Suprapubic skin (tissue), 4 donors: ENCODE data around the gene TMEM100. TPM values are rescaled to one million over a fixed set of nuclear protein-coding genes. Genes with fewer than 3 reads are reported as not detected.
A peak's percentile ranks its signal among the peaks of the same experiment; 100 is the strongest.

Experiments used
- DNase-seq, 2 donors: peaks; one replicate each; pipeline ENCODE4 v3.0.0-alpha.2; 2019; ENCODE audit warnings: low spot score in 2 of 2
- H3K27ac ChIP-seq: fragments of 200-600 bp; sonication (generic); one replicate; pipeline ENCODE4 v1.5.1; 2019
- H3K27me3 ChIP-seq: fragments of 200-600 bp; sonication (generic); one replicate; pipeline ENCODE4 v1.5.1; 2019
- H3K36me3 ChIP-seq: fragments of 200-600 bp; sonication (generic); one replicate; pipeline ENCODE4 v1.5.1; 2019
- H3K4me1 ChIP-seq: fragments of 200-600 bp; sonication (generic); one replicate; pipeline ENCODE4 v1.5.1; 2019
- H3K4me3 ChIP-seq: fragments of 200-600 bp; sonication (generic); one replicate; pipeline ENCODE4 v1.5.1; 2019; ENCODE audit warnings: mild to moderate bottlenecking
- H3K9me3 ChIP-seq: fragments of 200-600 bp; sonication (generic); one replicate; pipeline ENCODE4 v1.5.1; 2019
- EP300 ChIP-seq: sonication (generic); formaldehyde crosslinking; IDR thresholded peaks from one replicate; pipeline ENCODE4 v1.6.1; 2017; ENCODE audit warnings: antibody characterized with exemption
- POLR2A ChIP-seq, 2 donors: fragments of 450-650 bp; IDR thresholded peaks; one replicate each; pipeline ENCODE4 v1.6.1; 2017; ENCODE audit warnings: antibody characterized with exemption in 2 of 2, mild to moderate bottlenecking in 2 of 2, moderate library complexity in 2 of 2
- POLR2AphosphoS5 ChIP-seq, 3 donors: sonication (generic); formaldehyde crosslinking; IDR thresholded peaks; one replicate each; pipeline ENCODE4 v1.6.1; 2017; ENCODE audit warnings: antibody characterized with exemption in 3 of 3
- WGBS: methylation state at CpG from one replicate; pipeline ENCODE4 v1.1.5; 2018; 5-methylcytosine and 5-hydroxymethylcytosine counted together
- total RNA-seq, 4 donors: library from RNA; depleted of rRNA; stranded (reverse); fragments of >200 nt; gene quantifications; one replicate each; pipeline ENCODE4 v1.1.0, GENCODE V29; 2016
- TF ChIP-seq, protein P1 (sequence below), 2 donors: fragments of 200-600 bp in 1 of 2; fragments of 450-650 bp in 1 of 2; sonication (generic) in 1 of 2; IDR thresholded peaks; one replicate each; pipeline ENCODE4 v1.5.1; 2016 to 2019; ENCODE audit warnings: antibody characterized with exemption in 2 of 2, mild to moderate bottlenecking in 1 of 2, moderate library complexity in 1 of 2

TMEM100 gene
- 1 to 10 TPM; 1.7 to 2.9 (median 2.4) TPM for total RNA-seq

DNA sequence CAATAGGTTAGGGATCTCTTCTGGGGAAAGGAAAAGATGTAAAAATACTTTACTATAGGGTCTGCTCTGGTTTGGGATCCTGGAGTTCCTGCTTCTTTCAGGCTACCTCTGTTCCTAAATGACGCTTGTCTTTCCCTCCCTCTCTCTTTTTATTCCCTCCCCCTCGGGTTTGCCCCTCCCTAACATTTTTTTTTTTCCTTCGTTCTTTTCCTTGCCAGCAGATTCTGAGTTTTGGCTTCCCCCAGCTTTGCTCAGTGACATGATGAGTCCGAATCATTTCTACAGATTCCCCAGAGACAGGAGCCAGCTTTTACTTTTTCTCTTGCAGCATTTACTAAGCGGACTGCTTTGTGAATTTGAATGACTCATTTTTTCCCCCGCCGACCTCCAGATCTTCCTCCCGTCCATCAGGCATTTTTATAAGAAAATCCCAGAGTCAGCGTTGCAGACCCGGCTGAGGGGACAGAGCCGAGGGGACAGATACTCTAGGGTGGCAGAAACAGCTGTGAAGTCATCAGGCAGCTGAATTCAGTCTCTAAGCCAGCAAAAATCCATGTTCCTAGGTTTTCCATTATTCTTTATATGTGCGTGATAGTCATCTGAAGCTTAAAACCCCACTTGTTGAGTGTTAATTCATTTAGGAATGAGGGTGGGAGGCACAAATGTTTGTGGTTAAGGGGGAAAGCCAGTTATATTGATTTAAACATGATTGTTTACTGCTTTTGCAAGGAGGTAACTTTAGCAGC is at the start of gene TMEM100:
Gene TMEM100, minus strand, starts transcription at position 123 of the 746 bp plus-strand sequence. CDS start 1,794 bp downstream, outside the sequence.
- TF ChIP-seq, protein P1, sequence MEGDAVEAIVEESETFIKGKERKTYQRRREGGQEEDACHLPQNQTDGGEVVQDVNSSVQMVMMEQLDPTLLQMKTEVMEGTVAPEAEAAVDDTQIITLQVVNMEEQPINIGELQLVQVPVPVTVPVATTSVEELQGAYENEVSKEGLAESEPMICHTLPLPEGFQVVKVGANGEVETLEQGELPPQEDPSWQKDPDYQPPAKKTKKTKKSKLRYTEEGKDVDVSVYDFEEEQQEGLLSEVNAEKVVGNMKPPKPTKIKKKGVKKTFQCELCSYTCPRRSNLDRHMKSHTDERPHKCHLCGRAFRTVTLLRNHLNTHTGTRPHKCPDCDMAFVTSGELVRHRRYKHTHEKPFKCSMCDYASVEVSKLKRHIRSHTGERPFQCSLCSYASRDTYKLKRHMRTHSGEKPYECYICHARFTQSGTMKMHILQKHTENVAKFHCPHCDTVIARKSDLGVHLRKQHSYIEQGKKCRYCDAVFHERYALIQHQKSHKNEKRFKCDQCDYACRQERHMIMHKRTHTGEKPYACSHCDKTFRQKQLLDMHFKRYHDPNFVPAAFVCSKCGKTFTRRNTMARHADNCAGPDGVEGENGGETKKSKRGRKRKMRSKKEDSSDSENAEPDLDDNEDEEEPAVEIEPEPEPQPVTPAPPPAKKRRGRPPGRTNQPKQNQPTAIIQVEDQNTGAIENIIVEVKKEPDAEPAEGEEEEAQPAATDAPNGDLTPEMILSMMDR (IDR thresholded peaks at IDR 0.05), result no peak
- TF ChIP-seq POLR2AphosphoS5 (IDR thresholded peaks at IDR 0.05) (no peak), EP300 (no peak), POLR2A (IDR thresholded peaks at IDR 0.05) (peak in 1 of 2 donors; percentile 54)
- no peaks in the 10 kb centered on the region for H3K36me3 ChIP-seq
- H3K27me3 ChIP-seq, result no peaks in the 10 kb centered on the region
- no peaks in the 10 kb centered on the region for H3K9me3 ChIP-seq
- WGBS, result 9% methylated on average over 12 of the region's 12 CpGs
- peak within 1 kb of the TSS; percentile 36 for H3K4me3 ChIP-seq
- H3K4me1 ChIP-seq, result peaks cover 46% of the 10 kb centered on the region
- H3K27ac ChIP-seq, result peak within 1 kb of the TSS; percentile 72
- DNase-seq, result peak; percentile 76 to 80

GRCh38 chr17:55772086-55772485 is 49.4 kb upstream of the TMEM100 start:
- H3K9me3 ChIP-seq, result no peaks in the 10 kb centered on the region
- peaks cover 14% of the 10 kb centered on the region for H3K4me1 ChIP-seq
- H3K27me3 ChIP-seq, result no peaks in the 10 kb centered on the region
- H3K4me3 ChIP-seq, result no peak overlapping the region
- DNase-seq, result no peak
- TF ChIP-seq POLR2A (IDR thresholded peaks at IDR 0.05), result no peak
- TF ChIP-seq, protein P1 (IDR thresholded peaks at IDR 0.05), result no peak
- no peak for TF ChIP-seq EP300
- TF ChIP-seq POLR2AphosphoS5 (IDR thresholded peaks at IDR 0.05), result no peak
- H3K36me3 ChIP-seq, result peaks cover 40% of the 10 kb centered on the region
- WGBS, result 97% methylated on average over 7 of the region's 7 CpGs
- no peak overlapping the region for H3K27ac ChIP-seq

- H3K27me3 ChIP-seq, result no peaks in the 10 kb centered on the region
- H3K4me3 ChIP-seq, result no peak overlapping the region
- peaks cover 18% of the 10 kb centered on the region for H3K4me1 ChIP-seq
- peak overlapping the region; percentile 62 for H3K27ac ChIP-seq
- no peaks in the 10 kb centered on the region for H3K9me3 ChIP-seq
- TF ChIP-seq, protein P1 (IDR thresholded peaks at IDR 0.05), result peak; percentile 37 to 48
- TF ChIP-seq POLR2A (IDR thresholded peaks at IDR 0.05) (no peak), EP300 (no peak)
- WGBS, result 57% methylated on average over 4 of the region's 4 CpGs
- H3K36me3 ChIP-seq, result peaks cover 25% of the 10 kb centered on the region
- no peak for DNase-seq
Measured at GRCh38 chr17:55770196-55770870, 47.7 kb upstream of the TMEM100 start.

DNA sequence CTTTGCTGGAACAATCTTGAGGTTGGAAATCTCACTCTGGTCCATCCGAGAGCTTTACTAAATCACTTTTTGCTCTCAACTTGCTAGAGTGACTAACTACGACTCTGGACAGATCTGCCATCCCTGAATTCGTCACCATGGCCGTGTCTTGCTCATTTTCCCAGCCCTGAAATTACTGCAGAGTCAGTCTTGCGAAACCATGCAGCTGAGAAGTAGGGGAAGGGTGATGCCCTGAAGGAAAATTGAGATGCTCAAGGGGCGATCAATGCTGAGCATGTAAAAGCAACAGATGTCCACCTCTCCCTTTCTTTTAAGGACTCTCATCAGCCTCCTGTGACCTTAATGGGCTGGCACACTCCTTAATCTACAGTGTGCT is 46.9 kb upstream of the TMEM100 start:
- Histone ChIP-seq H3K27me3 (no peaks in the 10 kb centered on the region), H3K36me3 (peaks cover 25% of the 10 kb centered on the region), H3K27ac (peak overlapping the region; percentile 62)

DNA sequence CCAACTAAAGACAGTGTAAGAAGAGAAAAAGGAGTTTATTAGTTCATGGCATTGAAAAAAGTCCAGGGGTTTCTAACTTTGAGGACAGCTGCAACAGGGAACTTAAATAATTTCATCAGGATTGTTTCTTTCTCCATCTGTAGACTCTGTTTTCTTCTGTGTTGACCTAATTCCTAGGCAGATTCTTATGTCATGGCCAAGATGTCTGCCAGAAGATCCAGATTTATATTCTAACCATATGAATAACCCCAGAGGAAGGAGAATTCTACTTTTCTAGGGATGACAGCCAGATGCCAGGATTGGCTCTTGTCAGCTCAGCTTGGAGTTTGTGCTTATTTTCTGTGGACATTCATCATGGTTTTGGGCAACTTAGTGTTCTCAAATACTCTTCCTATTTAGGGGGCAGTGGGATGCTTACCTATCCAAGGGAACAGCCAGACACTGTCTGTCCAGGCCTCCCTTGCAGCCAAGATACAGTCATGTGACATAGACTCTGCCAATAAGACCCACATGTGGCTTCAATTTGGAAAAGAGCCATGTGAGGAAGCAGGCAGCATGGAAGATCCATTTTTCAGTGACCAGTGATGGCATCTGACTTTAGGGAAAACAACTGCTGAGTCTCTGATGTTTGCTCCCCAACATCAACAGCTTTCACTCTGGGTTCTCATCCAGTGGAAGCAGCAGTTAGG is 46.4 kb upstream of the TMEM100 start:
- H3K27me3 ChIP-seq, result no peaks in the 10 kb centered on the region
- H3K36me3 ChIP-seq, result peaks cover 22% of the 10 kb centered on the region
- no peak overlapping the region for H3K4me3 ChIP-seq
- TF ChIP-seq EP300, result no peak
- no peak for TF ChIP-seq POLR2A (IDR thresholded peaks at IDR 0.05)
- TF ChIP-seq, protein P1 (IDR thresholded peaks at IDR 0.05), result no peak
- H3K4me1 ChIP-seq, result peaks cover 20% of the 10 kb centered on the region
- H3K27ac ChIP-seq, result peak overlapping the region; percentile 62
- H3K9me3 ChIP-seq, result no peaks in the 10 kb centered on the region
- no peak for DNase-seq

More for the DNA sequence above, 46.9 kb upstream of the TMEM100 start:
- TF ChIP-seq POLR2A (IDR thresholded peaks at IDR 0.05) (no peak), POLR2AphosphoS5 (IDR thresholded peaks at IDR 0.05) (peak in 1 of 3 donors; percentile 16)
- Histone ChIP-seq H3K4me3 (no peak overlapping the region), H3K4me1 (peaks cover 18% of the 10 kb centered on the region), H3K9me3 (no peaks in the 10 kb centered on the region)
- WGBS, result 49% methylated on average over 6 of the region's 6 CpGs
- DNase-seq, result no peak
